ENCODE results near the gene MIOX.

GRCh38 chr22:50471962-50472361 lies 14.7 kb upstream of the MIOX start:
- TF ChIP-seq MEF2A (IDR thresholded peaks at IDR 0.05; ENCODE audit: insufficient read depth, low read depth, low read length) (no peak), EED (IDR thresholded peaks at IDR 0.05; ENCODE audit: low read depth) (no peak)
- TF ChIP-seq, protein P1, sequence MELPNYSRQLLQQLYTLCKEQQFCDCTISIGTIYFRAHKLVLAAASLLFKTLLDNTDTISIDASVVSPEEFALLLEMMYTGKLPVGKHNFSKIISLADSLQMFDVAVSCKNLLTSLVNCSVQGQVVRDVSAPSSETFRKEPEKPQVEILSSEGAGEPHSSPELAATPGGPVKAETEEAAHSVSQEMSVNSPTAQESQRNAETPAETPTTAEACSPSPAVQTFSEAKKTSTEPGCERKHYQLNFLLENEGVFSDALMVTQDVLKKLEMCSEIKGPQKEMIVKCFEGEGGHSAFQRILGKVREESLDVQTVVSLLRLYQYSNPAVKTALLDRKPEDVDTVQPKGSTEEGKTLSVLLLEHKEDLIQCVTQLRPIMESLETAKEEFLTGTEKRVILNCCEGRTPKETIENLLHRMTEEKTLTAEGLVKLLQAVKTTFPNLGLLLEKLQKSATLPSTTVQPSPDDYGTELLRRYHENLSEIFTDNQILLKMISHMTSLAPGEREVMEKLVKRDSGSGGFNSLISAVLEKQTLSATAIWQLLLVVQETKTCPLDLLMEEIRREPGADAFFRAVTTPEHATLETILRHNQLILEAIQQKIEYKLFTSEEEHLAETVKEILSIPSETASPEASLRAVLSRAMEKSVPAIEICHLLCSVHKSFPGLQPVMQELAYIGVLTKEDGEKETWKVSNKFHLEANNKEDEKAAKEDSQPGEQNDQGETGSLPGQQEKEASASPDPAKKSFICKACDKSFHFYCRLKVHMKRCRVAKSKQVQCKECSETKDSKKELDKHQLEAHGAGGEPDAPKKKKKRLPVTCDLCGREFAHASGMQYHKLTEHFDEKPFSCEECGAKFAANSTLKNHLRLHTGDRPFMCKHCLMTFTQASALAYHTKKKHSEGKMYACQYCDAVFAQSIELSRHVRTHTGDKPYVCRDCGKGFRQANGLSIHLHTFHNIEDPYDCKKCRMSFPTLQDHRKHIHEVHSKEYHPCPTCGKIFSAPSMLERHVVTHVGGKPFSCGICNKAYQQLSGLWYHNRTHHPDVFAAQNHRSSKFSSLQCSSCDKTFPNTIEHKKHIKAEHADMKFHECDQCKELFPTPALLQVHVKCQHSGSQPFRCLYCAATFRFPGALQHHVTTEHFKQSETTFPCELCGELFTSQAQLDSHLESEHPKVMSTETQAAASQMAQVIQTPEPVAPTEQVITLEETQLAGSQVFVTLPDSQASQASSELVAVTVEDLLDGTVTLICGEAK (IDR thresholded peaks at IDR 0.05; ENCODE audit: borderline replicate concordance): no peak
